Umbilical cord (tissue), 2 donors: ENCODE measurements around the gene DNHD1. TPM values are rescaled to one million over a fixed set of nuclear protein-coding genes. Genes with fewer than 3 reads are reported as not detected.
"Not testable (repeated sequence)": the region's sequence is repeated elsewhere in the genome, so short reads cannot be mapped to it uniquely, and the experiment has no call there.

ENCODE experiments used
- DNase-seq: peaks from one replicate; pipeline ENCODE4 v3.0.0-alpha.2; 2015; ENCODE audit warnings: low spot score
- total RNA-seq: library from RNA; depleted of rRNA; stranded (reverse); fragments of >200 nt; gene quantifications from one replicate; pipeline ENCODE4 v1.2.3, GENCODE V29; 2014; ENCODE audit warnings: low replicate concordance; ENCODE audit not compliant: insufficient read depth

DNHD1 gene
- total RNA-seq, 1 donor from 2014 or later: 9.1 TPM

DNA sequence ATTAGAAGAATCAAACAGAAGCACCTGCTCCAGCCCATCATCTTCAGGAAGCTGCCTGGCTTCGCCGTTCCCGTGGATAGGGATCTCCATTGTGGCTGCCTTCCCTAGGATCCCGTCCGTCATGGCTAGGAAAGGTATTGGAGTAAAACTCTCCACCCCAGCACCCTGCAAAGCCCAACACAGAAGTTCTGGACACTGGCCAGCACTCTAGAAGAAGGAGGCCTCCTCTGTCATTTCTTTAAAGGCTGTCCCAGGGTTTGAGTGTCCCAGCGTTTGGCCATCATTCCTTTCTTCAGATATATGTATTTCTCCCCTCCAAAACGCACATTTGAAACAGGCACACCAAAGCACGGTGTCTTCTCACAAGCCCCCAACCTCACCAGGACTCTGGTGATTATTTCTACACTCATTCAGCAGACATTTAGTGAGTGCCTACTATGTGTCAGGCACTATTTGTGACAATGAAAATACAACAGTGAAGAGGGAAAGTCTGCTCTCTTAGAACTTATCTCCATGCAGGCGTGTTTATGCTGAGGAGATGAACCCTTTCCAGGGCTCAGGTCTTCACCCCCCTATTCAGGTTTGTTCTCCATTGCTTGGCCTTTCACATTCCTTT is 16.7 kb upstream of the DNHD1 start:
- no peak for DNase-seq

DNA sequence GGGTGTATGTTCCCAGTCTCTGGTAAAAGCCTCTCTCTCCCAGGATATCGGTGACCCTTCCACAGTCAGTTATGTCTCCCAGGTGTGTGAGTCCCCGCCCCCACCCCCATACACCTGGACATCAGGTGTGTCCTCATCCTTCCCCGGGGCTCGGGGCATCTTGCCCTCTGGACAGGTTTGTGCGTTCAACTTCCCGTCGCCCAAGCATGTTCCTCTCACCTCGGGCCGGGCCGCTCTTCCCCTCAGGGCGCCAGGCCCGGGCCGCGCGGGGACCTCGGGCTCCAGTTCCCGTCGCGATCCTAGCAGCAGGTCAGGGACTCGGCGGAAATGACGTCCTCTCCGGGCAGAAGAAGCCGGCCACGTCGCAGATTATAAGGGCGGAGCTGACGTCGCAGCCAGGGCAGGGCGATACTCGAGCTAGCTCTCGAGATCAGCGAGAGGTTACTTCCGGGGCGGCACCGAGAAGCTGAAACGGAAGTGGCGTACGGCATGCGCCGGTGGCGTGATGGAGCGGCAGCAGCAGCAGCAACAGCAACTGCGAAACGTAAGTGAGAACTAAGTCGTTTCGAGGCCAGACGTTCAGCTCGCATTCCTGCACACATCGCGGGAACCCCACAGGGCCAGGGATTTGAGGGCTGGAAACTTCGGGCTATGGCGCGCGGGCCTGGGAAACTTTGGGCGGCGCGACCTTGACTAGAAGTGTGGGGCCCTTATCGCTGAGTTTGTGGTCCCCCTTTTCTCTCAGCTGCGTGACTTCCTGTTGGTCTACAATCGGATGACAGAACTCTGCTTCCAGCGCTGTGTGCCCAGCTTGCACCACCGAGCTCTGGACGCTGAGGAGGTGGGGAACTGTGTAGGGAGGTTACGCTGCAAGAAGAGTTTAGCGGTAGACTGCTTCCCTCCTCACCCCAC is 15.8 kb upstream of the DNHD1 start, which contains the start of the genes ARFIP2 and TIMM10B:
Gene ARFIP2 (minus strand): TSS at position 320 of the 912 bp plus-strand sequence. CDS start 910 bp downstream, outside the sequence.
Gene TIMM10B (plus strand): TSS at position 490 of the 912 bp plus-strand sequence. CDS start 16 bp downstream, at position 506.
- peak; percentile 99 for DNase-seq

DNA sequence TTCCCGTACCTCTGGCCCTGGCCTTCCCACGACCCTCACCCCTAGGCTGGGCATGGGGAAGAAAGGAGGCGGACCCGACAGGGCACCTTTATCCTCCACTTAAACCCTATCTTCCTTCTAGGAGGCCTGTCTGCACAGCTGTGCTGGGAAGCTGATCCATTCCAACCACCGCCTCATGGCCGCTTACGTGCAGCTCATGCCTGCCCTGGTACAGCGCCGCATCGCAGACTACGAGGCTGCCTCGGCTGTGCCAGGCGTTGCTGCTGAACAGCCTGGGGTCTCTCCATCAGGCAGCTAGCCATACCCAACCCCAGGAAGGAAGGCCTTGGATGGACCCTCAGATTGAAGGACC is 15.2 kb upstream of the DNHD1 start:
- DNase-seq: no peak

- no peak for DNase-seq
Observed at GRCh38 chr11:6482441-6482840, 14.6 kb upstream of the DNHD1 start.

DNA sequence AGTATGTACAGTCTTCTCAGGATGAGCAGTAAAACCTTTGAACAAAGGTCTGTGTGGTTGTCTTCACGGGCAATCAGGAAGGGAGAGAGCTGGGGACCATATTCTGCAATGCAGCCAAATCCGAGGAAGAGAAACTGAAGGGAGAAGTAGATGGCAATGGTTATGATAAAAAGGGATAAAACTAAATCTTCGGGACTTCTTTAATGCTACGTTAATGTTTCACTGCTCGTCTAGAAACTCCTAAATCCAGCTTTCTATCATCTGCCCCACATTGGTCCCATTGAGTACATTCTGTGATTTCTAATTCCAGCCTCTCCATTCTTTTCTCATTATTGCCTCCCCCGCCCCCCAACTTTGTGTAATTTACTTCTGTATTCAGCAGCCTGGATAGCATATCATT is 14.1 kb upstream of the DNHD1 start:
- DNase-seq: no peak

DNA sequence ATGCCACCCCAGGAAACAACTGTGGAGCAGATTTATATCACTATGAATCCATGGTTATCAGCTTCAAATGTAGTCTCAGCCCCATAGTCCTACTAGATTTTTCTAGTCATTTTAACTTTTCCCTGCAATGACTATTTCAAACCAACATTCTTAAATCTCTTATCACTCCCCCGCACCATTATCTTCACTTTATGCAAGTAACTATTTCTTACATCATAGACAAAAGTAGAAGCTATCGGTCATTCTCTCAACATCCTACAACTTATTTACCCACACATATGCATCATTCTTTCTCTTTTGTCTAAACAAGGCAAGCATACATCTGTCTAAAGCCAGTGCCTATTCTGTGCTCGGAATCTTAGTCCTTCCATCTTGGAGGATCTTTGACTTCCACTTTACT is 11.4 kb upstream of the DNHD1 start:
- no peak for DNase-seq

- DNase-seq: no peak
Observed at GRCh38 chr11:6486256-6486655, 10.8 kb upstream of the DNHD1 start.

DNA sequence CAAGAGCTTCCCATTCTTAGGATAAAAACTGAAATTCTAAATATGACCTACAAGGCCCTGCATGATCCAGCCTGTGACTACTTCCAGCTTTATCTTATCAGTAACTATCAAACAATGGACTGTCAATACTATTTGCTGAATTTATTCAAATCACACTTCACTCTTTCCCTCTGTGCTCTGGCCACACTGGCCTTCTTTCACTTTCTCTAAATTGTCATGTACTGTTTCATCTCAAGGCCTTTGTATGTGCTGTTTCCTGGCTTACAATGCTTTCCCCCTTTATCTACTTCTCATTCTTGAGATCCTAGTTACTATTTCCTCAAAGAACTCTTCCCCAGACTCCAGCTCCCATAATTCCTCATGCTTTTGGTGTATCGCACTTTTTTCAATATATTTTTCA is 10.1 kb upstream of the DNHD1 start:
- DNase-seq: no peak

DNA sequence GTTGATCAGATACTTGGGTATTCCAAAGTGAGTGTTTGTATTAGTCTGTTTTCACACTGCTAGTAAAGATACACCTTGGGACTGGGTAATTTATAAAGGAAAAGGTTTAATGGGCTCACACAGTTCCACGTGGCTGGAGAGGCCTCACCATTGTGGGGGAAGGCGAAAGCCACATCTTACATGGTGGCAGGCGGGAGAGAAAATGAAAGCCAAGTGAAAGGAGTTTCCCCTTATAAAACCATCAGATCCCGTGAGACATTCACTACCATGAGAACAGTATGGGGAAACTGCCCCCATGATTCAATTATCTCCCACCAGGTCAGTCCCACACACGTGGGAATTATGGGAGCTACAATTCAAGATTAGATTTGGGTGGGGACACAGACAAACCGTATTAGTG is 8.7 kb upstream of the DNHD1 start:
- DNase-seq: no peak

GRCh38 chr11:6488821-6489220 is 8.3 kb upstream of the DNHD1 start:
- DNase-seq: no peak

DNA sequence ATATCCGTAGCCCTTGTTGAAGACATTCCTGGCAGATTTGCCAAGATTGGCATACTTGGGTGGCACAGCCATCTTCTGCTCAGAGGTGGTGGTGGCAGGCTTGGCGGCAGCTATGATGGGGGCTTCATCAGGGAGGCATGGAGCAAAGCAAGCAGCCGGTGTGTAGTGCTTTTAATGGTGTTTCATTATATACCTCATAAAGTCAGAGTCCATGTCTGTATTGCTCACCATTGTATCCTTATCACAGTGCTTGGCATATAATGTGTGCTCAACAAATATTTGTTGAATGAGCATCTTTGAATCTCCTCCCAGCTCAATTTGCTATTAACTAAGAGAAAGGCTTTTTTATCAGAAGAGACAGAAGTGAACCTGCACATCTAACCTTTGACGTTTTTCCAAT is 7.8 kb upstream of the DNHD1 start:
- no peak for DNase-seq

- no peak for DNase-seq
Observed at GRCh38 chr11:6498121-6498520, 1.0 kb downstream of the DNHD1 start.

GRCh38 chr11:6498544-6498943 is 1.5 kb downstream of the DNHD1 start:
- no peak for DNase-seq

GRCh38 chr11:6502382-6502781 is 5.3 kb downstream of the DNHD1 start:
- DNase-seq: no peak

DNA sequence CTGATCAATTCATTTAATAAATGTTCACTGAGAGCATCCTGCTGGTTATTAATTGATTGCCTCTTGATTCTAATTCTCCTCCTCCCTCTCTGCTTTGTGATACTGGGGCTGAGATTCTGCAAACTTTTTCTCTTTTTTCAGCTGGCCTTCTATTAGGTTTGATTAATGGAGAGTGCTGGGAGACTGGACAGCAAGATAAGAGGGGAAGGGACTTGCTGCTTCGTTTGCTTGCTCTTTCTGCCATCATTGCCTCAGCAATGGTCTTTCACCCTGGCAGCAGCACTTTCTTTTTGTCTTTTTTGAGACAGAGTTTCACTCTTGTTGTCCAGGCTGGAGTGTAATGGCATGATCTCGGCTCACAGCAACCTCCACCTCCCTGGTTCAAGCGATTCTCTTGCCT is 7.1 kb downstream of the DNHD1 start:
- no peak for DNase-seq

DNA sequence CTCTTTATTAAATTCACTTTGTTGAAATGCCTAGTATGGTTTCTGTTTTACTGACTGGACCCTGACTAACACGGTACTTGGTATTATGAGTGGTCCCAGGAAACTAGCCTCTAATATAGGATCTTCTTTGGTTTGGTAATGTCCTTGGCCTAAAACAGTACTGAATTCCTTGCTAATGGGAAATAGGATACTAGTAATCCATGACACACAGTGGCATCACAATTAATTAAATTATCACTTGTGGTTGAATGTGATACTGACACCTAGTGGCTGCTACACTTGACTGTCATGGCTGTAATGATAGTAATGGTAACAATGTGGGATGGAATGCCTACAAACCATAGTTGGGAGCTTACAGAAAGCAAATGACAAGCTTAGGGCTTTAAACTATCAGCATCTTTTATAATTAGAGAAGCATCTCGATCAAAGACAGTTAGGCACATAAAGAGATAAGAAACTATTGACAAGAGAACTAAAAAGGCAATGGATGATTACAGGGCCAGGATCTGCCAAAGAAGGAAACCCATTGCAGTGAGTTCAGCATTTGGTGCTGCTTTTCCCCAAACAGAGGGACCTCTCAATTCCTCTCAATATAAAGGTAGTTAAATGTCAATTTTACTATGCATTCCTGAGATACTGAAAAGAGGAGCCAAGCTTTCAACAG is 8.6 kb downstream of the DNHD1 start:
- DNase-seq: peak; percentile 16

GRCh38 chr11:6516865-6517264 is 19.8 kb downstream of the DNHD1 start:
- no peak for DNase-seq

DNA sequence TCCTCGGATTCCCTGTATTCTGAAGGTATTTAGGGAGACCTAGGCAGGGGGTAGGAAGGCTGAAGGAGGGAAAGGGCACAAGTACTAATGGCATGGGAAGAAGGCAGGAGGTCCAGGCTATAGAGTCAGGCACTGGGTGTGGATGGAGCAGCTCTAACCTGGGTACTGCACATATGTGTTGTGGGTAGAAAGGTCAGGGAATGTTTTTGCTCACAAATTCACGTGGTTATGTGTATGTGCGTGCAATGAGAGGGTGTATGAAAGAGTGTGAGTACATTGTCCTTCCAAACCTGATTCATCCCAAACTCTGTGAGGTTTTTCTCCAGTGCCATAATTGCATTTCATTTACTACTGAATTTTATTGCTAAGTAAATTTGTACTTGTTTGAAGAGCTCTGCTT is 23.2 kb downstream of the DNHD1 start:
- no peak for DNase-seq

GRCh38 chr11:6521946-6522345 is 24.9 kb downstream of the DNHD1 start:
- DNase-seq: not testable (repeated sequence)

DNA sequence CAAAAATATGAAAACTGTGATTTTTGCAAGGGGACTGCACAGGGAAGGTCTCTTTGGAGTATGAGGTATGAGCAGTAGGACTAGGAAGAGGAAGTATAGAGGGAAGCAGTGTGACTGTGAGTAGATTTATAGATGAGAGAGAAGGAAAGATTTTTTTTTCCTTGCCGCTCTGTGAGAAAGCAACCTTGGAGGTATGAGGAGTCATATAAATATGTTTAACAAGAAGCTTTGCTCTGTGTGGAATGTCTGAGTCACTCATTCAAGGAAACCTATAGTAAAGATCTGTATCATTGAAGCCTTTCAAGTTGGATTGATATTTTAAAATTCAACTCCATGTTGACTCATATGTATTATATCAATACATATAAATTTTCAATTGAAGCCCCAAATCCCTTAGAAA is 26.2 kb downstream of the DNHD1 start:
- no peak for DNase-seq

DNA sequence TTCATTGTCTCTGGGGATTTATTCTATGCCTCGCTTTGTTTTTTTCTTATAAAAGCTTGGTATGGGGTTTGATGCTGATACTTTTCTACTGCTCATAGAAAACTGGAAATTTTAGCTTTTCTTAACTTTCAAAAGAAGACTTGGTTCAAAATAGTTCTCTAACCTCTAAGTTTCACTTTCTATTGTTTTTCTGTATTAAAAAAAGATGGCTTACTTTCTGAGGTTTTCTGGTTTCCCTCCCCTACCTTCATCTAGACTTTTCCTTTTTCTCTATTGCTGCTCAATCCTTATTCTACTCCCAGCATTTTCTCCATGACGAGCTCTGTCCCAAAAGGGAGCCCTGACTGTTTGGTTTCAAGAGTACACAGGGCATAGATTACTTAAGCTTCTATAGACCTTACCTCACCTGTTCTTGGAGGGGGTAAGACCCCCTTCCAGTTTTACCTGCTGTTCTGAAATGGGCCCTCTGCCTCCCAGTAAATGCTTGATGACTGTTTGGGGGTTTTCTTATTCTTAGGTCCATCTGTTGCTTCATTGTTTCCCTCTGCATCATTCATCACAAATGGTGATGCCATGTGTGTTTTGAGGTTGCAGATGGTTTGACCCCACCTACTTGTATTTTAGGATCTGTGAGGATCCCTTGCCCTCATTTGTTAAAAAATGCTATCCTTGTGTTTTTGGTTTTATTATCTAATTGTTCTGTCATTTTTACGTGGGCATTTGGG is 29.5 kb downstream of the DNHD1 start:
- no peak for DNase-seq

- no peak for DNase-seq
Observed at GRCh38 chr11:6529266-6529665, 32.2 kb downstream of the DNHD1 start.
